RWPE1 (cell line): ENCODE data around the gene LMBR1.

ENCODE experiments used
- CTCF ChIA-PET: fragments of 350-600 bp; sonication (Branson Sonifier 250); formaldehyde crosslinking; extraction: SDS; loops from one replicate; lab custom pipeline; 2021; lab: Yijun Ruan, JAX
- POLR2A ChIA-PET: fragments of 400-600 bp; formaldehyde crosslinking; extraction: SDS; loops from one replicate; lab custom pipeline; 2020; ENCODE audit warnings: antibody characterized with exemption; ENCODE audit not compliant: low non-redundant PET; lab: Yijun Ruan, JAX
- DNase-seq: peaks from one replicate; pipeline ENCODE4 v3.0.0; 2012; ENCODE audit warnings: low spot score
- H3K27ac ChIP-seq: fragments of 450-650 bp; 2 replicates; pipeline ENCODE4 v1.5.1; 2017
- TF ChIP-seq, protein P1 (sequence below): fragments of 450-650 bp; conservative IDR thresholded peaks from 2 replicates; pipeline ENCODE4 v1.5.1; 2017; ENCODE audit warnings: low read depth, mild to moderate bottlenecking

The LMBR1 gene

GRCh38 chr7:156733638-156734037, 159.3 kb downstream of the LMBR1 start:
- POLR2A ChIA-PET, result no interaction called here
- DNase-seq, result no peak
- TF ChIP-seq, protein P1, sequence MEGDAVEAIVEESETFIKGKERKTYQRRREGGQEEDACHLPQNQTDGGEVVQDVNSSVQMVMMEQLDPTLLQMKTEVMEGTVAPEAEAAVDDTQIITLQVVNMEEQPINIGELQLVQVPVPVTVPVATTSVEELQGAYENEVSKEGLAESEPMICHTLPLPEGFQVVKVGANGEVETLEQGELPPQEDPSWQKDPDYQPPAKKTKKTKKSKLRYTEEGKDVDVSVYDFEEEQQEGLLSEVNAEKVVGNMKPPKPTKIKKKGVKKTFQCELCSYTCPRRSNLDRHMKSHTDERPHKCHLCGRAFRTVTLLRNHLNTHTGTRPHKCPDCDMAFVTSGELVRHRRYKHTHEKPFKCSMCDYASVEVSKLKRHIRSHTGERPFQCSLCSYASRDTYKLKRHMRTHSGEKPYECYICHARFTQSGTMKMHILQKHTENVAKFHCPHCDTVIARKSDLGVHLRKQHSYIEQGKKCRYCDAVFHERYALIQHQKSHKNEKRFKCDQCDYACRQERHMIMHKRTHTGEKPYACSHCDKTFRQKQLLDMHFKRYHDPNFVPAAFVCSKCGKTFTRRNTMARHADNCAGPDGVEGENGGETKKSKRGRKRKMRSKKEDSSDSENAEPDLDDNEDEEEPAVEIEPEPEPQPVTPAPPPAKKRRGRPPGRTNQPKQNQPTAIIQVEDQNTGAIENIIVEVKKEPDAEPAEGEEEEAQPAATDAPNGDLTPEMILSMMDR, result no peak
- no peak overlapping the region for H3K27ac ChIP-seq
- CTCF ChIA-PET, result no interaction called here

GRCh38 chr7:156732091-156732625, 160.8 kb downstream of the LMBR1 start:
- ChIA-PET POLR2A (no interaction called here), CTCF (no interaction called here)
- H3K27ac ChIP-seq, result no peak overlapping the region
- TF ChIP-seq, protein P1, result no peak
- no peak for DNase-seq

DNA sequence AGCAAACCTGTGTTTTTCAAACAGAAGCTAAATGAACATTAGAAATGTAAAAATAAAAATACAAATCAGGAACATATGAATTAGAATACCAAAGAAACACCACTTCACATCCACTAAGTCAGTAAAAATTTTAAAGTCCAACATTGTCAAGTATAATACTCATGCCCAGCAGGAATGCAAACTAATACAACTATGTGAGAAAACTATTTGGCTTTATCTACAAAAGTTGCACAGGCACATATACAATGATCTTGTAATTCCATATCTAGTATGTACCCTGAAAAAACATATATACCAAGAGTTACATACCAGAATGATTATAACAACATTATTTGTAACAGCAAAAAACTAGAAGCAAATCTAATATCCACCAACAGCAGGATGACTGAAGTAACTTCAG, 161.3 kb downstream of the LMBR1 start:
- DNase-seq, result no peak
- CTCF ChIA-PET, result no interaction called here

DNA sequence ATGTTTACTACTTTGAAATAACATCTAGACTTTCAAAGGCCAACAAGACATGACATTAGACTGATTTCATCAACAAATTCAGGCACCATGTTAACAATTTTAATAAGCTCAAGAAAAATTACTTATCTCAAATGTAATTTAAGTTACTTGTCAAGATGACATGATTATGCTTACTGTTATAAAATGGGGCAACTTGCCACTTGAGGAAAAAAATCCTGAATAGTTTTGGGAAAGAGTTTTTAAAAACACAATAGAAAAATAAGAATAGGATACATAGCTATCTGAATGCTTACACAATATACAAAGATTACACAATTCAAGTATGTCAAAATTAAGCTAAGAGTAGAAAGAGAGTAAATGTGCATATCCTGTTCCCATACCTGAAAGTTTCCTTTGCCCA, 167.0 kb downstream of the LMBR1 start:
- CTCF ChIA-PET, result no interaction called here
- POLR2A ChIA-PET, result no interaction called here

More for the DNA sequence above, 161.3 kb downstream of the LMBR1 start:
- TF ChIP-seq, protein P1, result no peak
- POLR2A ChIA-PET, result no interaction called here
- H3K27ac ChIP-seq, result no peak overlapping the region

DNA sequence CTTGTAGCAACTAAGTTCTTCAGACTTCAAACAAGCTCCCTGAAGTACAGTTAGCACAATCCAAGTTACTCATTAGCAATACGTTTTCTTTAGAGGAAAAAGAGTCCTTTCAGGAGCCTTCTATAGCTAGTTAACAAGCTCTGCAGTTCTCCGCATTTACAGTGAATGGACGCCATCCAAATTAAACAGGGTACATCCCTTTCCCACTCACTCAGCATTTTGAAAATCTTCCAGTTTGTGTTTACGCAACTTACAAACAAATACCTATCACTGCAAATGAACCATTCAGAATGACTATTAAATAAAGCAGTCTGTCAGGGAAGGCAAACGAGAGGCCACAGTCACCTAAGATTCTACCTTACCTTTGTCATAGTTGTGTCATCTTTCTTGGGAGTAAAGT, 167.9 kb downstream of the LMBR1 start:
- ChIA-PET POLR2A (no interaction called here), CTCF (interaction anchor here (0.6 kb wide), 1 partner anchor 68 kb away, joined by 3 read pairs; no protein-coding TSS in a partner anchor)
- H3K27ac ChIP-seq, result no peak overlapping the region
- DNase-seq, result no peak
- TF ChIP-seq, protein P1, result no peak

More for the DNA sequence above, 167.0 kb downstream of the LMBR1 start:
- H3K27ac ChIP-seq, result no peak overlapping the region
- TF ChIP-seq, protein P1, result no peak
- DNase-seq, result no peak

- ChIA-PET CTCF (no interaction called here), POLR2A (no interaction called here)
- DNase-seq, result no peak
- H3K27ac ChIP-seq, result no peak overlapping the region
- TF ChIP-seq, protein P1, result no peak
These were observed 170.7 kb downstream of the LMBR1 start for GRCh38 chr7:156722043-156722826.
